BE2C (cell line): Measurements from ENCODE around the gene KSR2.

Experiments
- DNase-seq: peaks from one replicate; pipeline ENCODE4 v3.0.0-alpha.2; 2020
- H3K27me3 ChIP-seq: fragments of 250-450 bp; sonication (Bioruptor Pico); 2 replicates; pipeline ENCODE4 v1.5.1; 2020; ENCODE audit warnings: mild to moderate bottlenecking
- H3K36me3 ChIP-seq: fragments of 250-450 bp; sonication (Bioruptor Pico); 2 replicates; pipeline ENCODE4 v1.5.1; 2020; ENCODE audit warnings: mild to moderate bottlenecking
- H3K4me1 ChIP-seq: fragments of 250-450 bp; sonication (Bioruptor Pico); 2 replicates; pipeline ENCODE4 v1.5.1; 2020
- H3K4me3 ChIP-seq: 2 replicates; pipeline ENCODE4 v1.5.1; 2011; ENCODE audit warnings: low read depth, low read length
- H3K9me3 ChIP-seq: fragments of 250-450 bp; sonication (Bioruptor Pico); 2 replicates; pipeline ENCODE4 v1.5.1; 2020
- CTCF ChIP-seq: IDR thresholded peaks from 2 replicates; pipeline ENCODE4 v1.5.1; 2012; ENCODE audit warnings: mild to moderate bottlenecking, low read depth, low read length

KSR2 gene

DNA sequence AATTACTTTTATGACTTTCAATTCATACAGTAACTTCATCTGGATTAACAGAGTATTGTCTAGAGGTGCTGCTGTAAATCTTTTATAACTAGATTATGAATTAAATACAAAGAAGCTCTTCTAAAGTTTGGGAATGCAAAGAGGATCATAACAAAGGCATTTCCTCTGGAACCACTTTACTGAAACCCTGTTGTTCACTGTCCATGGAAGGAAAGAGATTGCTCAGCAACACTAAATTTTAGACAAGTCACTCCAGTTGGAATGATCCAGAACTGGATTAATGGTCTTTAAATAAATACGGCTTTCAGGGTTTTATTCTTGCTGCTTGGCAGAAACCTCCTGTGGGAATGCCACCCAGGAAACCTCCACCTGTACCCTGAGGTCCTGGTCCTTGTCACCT, 250.6 kb downstream of the KSR2 start:
- DNase-seq, result no peak
- TF ChIP-seq CTCF, result no peak
- Histone ChIP-seq H3K4me3 (no peak overlapping the region), H3K4me1 (no peaks in the 10 kb centered on the region), H3K27me3 (no peaks in the 10 kb centered on the region), H3K9me3 (no peaks in the 10 kb centered on the region), H3K36me3 (no peaks in the 10 kb centered on the region)

DNA sequence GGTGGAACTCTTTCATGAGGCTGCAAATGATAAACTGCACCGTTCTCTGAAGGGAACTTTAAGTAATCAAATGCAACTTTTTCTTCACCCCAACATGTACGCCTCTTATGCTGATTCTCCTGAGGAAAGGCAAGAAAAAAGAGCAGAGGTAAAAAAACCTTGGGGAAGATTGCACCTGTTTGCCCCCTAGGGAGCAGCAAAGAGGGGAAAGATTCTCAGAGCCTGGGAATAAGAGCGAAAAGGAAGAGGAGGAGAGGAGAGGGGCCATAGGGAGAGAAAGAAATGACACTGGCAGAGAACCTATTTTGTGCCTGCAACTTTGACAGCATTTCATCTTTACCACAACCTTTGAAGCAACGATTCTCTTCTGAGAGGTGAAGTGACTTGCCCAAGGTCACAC, 254.6 kb downstream of the KSR2 start:
- H3K9me3 ChIP-seq, result no peaks in the 10 kb centered on the region
- H3K4me3 ChIP-seq, result no peak overlapping the region
- no peak for TF ChIP-seq CTCF
- no peaks in the 10 kb centered on the region for H3K36me3 ChIP-seq
- no peaks in the 10 kb centered on the region for H3K4me1 ChIP-seq
- no peaks in the 10 kb centered on the region for H3K27me3 ChIP-seq
- DNase-seq, result no peak

DNA sequence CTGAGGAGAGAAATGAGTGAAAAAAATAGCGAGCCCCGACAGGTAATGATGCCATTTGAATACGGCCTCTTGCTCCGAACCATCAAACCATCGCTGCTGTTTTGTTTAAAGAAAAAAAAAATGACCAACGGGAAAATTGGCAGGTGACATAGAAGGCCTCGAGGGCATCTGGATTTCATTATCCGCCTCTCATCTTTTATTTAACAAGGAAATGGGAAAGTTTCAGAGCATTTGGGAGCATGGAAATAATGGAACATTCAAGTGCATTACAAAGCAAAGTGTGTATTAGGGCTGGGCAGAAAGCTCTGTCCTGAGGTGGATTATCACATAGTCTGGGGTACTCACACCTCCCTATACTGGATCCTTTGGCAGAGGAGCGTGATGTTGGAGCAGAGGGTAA, 258.7 kb downstream of the KSR2 start:
- no peak overlapping the region for H3K4me3 ChIP-seq
- TF ChIP-seq CTCF, result no peak
- no peaks in the 10 kb centered on the region for H3K36me3 ChIP-seq
- H3K9me3 ChIP-seq, result no peaks in the 10 kb centered on the region
- H3K27me3 ChIP-seq, result no peaks in the 10 kb centered on the region
- no peaks in the 10 kb centered on the region for H3K4me1 ChIP-seq
- no peak for DNase-seq

DNA sequence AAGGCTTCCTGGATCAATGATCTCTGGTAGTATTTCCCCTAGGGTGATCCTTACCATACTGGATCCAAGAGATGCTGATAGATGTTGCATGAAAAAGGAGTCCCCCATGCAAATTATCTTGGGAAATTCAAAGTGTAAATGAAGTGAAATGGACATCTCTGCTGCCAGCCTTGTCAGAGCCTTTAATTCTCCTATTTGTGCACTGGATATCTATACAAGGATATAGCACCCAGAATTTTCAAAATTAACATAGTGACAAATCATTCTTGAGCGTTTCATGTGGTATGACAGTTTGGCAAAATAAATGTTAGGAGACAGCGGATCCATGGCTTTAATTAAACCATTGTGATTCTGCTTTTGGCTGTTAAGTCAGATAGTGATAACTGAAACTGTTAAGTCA, 260.9 kb downstream of the KSR2 start:
- no peaks in the 10 kb centered on the region for H3K9me3 ChIP-seq
- no peaks in the 10 kb centered on the region for H3K4me1 ChIP-seq
- no peak for TF ChIP-seq CTCF
- no peaks in the 10 kb centered on the region for H3K27me3 ChIP-seq
- H3K4me3 ChIP-seq, result no peak overlapping the region
- DNase-seq, result no peak
- H3K36me3 ChIP-seq, result no peaks in the 10 kb centered on the region

GRCh38 chr12:117703584-117703983, 265.2 kb downstream of the KSR2 start:
- no peaks in the 10 kb centered on the region for H3K9me3 ChIP-seq
- no peak for DNase-seq
- TF ChIP-seq CTCF, result no peak
- no peak overlapping the region for H3K4me3 ChIP-seq
- H3K36me3 ChIP-seq, result no peaks in the 10 kb centered on the region
- H3K27me3 ChIP-seq, result no peaks in the 10 kb centered on the region
- H3K4me1 ChIP-seq, result no peaks in the 10 kb centered on the region

DNA sequence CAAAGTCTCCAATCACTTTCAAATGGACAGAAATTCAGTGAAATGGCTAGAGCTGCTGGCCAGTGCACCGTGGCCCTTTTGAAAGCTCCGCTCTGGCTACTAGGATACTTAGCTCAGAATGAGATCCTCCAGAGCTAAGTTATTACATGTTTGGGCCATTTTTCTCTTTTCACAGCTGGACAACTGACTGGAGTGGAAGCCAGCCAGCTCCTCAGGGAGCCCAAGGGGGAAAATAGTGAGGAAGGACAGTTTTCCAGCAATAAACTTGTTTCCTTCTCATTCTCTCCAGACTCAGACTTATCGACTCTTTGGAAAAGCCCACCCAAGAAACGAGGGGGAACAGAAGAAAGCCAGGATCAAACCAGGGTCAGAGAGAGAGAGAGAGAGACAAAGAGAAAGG, 266.0 kb downstream of the KSR2 start:
- DNase-seq, result no peak

More for the DNA sequence above, 266.0 kb downstream of the KSR2 start:
- Histone ChIP-seq H3K4me1 (no peaks in the 10 kb centered on the region), H3K36me3 (no peaks in the 10 kb centered on the region), H3K27me3 (no peaks in the 10 kb centered on the region), H3K4me3 (no peak overlapping the region), H3K9me3 (no peaks in the 10 kb centered on the region)
- TF ChIP-seq CTCF, result no peak
